Stimulated activated CD4-positive, alpha-beta T cell treated with anti-CD3 and anti-CD28 coated beads, Interleukin-1b, Interleukin-23, amount 100 ng/mL, for 24 hours (primary cell): ENCODE data around the gene TEAD3.

Experiments used
- DNase-seq, 4 experiments: peaks; one replicate each; pipeline ENCODE4 v3.0.0-alpha.2; 2020; ENCODE audit warnings: low read depth in 4 of 4, low spot score in 1 of 4

Gene TEAD3

GRCh38 chr6:35512740-35513139 lies 15.9 kb upstream of the TEAD3 start, which contains the start of gene TULP1:
Gene TULP1 (minus strand): TSS chr6:35512896. CDS start chr6:35512858, 38 bp downstream.
- DNase-seq = no peak

- DNase-seq = no peak
These were observed 15.1 kb upstream of the TEAD3 start for GRCh38 chr6:35512006-35512405.

GRCh38 chr6:35511562-35511941 lies 14.7 kb upstream of the TEAD3 start:
- no peak for DNase-seq

DNA sequence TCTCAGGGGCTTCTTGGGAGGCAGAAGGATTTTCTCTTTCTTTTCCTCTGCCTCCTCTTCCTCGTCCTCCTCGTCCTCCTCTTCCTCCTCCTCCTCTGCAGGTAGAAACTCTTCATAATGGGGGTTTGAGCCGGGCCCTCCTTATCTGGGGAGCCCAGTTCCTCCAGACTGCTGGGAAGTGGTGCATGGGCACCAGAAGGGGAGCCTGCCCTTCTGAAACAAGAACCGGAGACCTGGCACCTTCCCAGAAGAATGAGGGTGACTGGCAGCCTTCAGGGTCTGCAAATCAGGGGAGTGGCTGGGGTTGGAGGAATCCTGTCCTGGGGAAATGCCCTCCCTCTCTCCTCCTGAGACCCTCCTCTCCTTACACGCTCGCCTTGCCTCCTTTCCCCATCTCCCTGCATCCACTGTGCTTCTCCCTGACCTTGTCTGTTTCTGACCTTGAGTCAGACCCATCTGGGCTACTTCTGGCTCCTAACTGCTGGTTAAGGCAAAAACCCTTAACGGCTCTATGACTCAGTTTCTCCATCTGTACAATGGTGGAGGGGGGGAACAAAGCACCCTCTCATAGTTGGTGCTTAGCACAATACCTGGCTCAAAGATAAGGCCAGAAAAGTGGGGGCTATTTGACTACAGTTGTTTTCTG lies 14.2 kb upstream of the TEAD3 start:
- no peak for DNase-seq

DNA sequence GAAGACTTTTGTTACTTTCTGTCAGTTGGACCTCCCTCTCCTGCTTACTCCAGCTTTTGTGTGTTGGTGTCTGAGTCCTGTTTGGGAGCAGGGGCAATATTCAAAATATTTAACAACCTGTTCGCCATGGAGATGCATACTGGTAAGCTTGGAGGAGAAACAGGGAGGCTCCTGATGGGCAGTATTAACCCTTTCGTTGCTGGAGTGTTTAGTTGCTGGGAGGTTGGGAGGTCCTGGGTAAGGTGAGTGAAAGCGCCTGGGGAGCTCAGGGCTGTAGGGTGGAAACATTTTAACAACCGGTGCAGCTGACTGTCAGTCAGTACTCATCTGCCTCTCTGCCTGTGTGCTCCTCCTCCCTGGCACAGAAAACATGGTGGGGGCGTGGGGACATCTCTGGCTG lies 11.7 kb upstream of the TEAD3 start:
- DNase-seq = no peak

- no peak for DNase-seq
These were observed 11.1 kb upstream of the TEAD3 start for GRCh38 chr6:35508027-35508426.

DNA sequence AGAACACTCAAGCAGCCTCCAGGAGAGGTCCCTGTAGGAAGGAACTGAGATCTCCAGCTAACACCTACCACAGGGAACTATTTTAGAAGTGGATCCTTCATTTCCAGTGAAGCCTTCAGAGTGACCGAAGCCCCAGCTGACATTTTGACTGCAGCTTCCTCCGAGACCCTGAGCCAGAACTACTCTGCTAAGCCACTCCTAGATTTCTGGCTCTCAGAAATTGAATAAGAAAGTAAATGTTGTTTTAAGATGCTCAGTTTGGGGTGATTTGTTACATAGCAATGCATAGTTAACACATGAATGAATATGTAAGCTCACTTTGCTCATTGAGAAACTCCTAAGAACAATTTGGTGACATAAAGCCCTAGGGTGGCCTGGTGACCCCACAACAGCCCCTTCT lies 10.3 kb upstream of the TEAD3 start:
- no peak for DNase-seq

- DNase-seq = no peak
These were observed 9.7 kb upstream of the TEAD3 start for GRCh38 chr6:35506536-35506935.

GRCh38 chr6:35505999-35506412 lies 9.1 kb upstream of the TEAD3 start:
- no peak for DNase-seq

GRCh38 chr6:35503534-35503933 lies 6.7 kb upstream of the TEAD3 start:
- DNase-seq = no peak

- no peak for DNase-seq
These were observed 4.9 kb upstream of the TEAD3 start for GRCh38 chr6:35501784-35502183.

DNA sequence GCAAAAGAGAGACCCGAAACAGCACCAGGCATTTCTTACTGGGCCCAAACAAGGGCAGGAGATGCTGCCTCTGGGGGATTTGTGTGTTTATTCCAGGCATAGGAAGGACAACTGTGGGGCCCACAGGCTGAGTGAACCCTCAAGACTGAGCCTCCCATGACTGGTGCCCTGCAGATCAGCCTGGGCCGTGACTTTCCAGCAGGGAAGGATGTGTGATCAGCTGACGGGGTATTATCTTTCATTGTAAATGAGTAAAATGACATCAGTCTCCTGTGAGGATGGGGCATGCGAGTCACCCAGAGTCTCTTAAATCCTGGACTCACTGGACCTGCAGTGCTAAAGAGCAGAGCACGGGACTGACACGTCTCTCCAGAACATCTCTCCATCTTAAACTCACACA lies 3.9 kb upstream of the TEAD3 start:
- no peak for DNase-seq

DNA sequence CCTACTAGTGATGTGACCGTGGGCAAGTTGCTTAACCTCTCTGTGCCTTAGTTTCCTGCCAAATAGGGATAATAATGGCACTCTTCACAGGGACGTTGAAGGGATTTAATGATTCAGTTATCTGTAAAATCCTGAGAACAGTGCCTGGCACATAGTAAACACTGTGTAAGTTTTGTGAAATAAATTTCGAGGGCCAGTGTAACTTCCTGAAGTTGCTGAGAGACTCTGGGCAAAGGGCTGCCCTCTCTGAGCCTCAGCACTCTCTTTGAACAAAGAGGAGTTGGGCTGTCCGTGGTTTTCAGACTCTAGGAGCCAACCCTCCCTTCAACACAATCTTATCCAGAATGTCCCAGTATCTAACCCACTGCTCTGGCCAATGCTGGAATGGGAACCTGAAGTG lies 2.5 kb upstream of the TEAD3 start:
- no peak for DNase-seq

GRCh38 chr6:35498422-35499067 lies 1.7 kb upstream of the TEAD3 start:
- DNase-seq = no peak

DNA sequence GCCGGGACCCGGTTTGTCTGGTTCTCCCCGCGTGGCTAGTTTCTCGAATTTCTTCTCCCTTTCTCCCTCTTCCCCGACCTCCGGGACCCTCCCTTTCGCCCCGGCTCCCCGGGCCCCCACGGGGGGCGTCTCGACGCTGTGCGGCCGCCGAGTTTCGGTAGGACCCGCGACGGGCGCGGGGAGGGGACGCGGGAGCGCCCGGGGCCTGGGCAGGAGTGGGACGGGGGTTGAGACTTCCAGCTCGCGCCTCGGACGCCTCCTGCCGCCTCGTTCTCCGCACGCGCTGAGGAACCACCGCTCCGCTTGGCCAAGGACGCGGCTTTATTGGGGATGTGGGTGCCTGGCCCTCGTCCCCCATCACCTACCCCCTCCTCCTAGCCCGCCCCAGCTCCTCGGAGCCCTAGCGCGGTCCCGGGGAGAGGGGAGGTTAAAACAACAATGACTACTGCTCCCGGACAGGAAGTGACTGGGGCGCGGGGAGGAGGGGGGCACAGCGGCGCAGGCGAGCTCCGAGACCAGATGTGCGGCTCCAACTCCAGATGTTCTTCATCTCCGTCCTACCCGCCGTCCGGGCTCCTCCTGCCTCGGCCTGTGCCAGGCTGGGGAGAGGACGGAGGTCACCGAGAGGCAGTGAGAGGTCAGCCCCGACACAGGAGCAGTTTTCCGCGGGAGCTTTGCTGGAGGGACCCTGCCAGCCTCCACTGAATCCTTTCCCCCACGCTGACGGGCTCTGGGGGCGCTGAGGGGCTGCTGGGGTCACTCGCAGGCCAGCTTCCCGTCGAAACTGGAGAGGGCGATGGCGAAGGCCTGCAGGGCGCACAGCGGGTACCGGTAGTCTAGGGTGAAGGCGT lies 917 bp upstream of the TEAD3 start:
- peak in 3 of 4 experiments; percentile 25 to 37 (median 36) for DNase-seq

GRCh38 chr6:35496036-35496840 lies 641 bp downstream of the TEAD3 start:
- DNase-seq = no peak

GRCh38 chr6:35495258-35496035 lies 1.4 kb downstream of the TEAD3 start:
- no peak for DNase-seq

GRCh38 chr6:35494161-35494563 lies 2.7 kb downstream of the TEAD3 start:
- no peak for DNase-seq

DNA sequence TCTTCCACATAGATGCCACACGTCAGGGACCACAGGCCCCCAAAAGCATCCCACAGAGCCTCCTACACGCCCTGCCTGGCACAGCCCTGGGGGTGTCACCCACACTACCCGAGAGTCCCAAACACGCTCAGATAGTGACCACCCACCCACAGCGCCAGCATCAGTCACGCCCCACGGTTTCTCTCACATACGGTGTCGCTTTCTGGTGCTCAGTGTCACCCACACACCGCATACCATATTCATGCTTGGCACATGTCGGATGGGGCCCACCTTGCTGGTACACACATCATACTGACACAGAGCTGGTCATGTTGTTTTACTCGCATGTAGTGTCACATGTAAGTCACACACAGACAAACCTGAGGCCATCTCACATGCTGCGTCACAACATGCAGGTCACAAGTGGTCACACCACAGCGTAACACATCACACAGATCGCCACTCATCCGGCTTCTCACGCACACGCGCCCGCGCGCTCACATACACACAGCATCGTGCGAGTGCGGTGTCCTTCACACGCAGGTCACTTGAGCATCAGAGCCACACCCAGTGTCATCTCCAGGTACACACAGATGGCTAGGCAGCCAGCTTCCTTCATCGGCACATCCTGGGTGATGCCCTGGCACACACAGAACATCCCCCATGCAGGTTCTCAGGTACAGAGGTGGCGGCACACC lies 3.4 kb downstream of the TEAD3 start:
- DNase-seq = no peak

DNA sequence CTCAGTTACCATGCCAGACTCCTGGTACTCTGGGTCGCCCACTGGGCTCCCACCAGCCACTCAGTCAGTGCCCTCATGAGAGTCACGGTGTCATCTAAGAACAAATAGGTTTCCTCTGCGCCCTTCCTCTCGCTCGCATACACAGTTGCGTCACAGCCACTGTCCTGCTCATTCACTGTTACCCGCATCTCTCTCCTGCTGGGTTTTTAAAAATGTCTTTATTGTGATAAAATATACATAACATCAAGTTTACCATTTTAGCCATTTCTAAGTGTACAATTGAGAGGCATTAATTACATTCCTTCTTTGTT lies 4.0 kb downstream of the TEAD3 start:
- no peak for DNase-seq
